ENCODE results near the gene LZTFL1. TPM values are rescaled to one million over a fixed set of nuclear protein-coding genes. Genes with fewer than 3 reads are reported as not detected.

LZTFL1 gene
- total and polyA plus RNA-seq, 2 experiments from 2014 or later: 6.3 to 13.9 TPM

GRCh38 chr3:45848392-45848791 is 6.5 kb upstream of the LZTFL1 start (continued):
- no peak for TF ChIP-seq REST (IDR thresholded peaks at IDR 0.05; ENCODE audit: unreplicated experiment)
- no peak for TF ChIP-seq ETS1 (IDR thresholded peaks at IDR 0.05)
- TF ChIP-seq JUNB (IDR thresholded peaks at IDR 0.05; ENCODE audit: unreplicated experiment): no peak
- TF ChIP-seq CTCF (conservative IDR thresholded peaks at IDR 0.05; ENCODE audit: low read depth in 2 of 2): no peak
- no peak for TF ChIP-seq CREB1 (CRISPR knock-in tag; IDR thresholded peaks at IDR 0.05; ENCODE audit: low read depth)

GRCh38 chr3:45844616-45845015 is 2.7 kb upstream of the LZTFL1 start:
- no peaks in the 10 kb centered on the region for H3K36me3 Mint-ChIP-seq (ENCODE audit: low read depth)

More at GRCh38 chr3:45844616-45845015, 2.7 kb upstream of the LZTFL1 start:
- no peaks in the 10 kb centered on the region for H3K9me3 Mint-ChIP-seq
- Histone ChIP-seq H3K27me3 (ENCODE audit: insufficient read depth) (peaks cover 54% of the 10 kb centered on the region), H2AFZ (no peak overlapping the region), H3K4me2 (no peak overlapping the region), H4K20me1 (replicated peaks; ENCODE audit: insufficient read depth) (no peaks in the 10 kb centered on the region), H3K4me3 (no peak overlapping the region), H3K36me3 (ENCODE audit: insufficient read depth) (no peaks in the 10 kb centered on the region), H3K79me2 (replicated peaks; ENCODE audit: insufficient read depth) (no peaks in the 10 kb centered on the region), H3K27ac (ENCODE audit: low read depth) (no peak overlapping the region), H3K4me1 (ENCODE audit: insufficient read depth) (no peaks in the 10 kb centered on the region), H3K9me2 (ENCODE audit: insufficient read depth) (peaks cover 10% of the 10 kb centered on the region; the same call in 1 of the 2 replicates), H3F3A (replicated peaks; ENCODE audit: low read depth) (no peaks in the 10 kb centered on the region)
- peaks cover 3% of the 10 kb centered on the region; the same call in 2 of the 3 replicates for H3K4me1 Mint-ChIP-seq
- TF ChIP-seq ZNF114 (CRISPR knock-in tag; IDR thresholded peaks at IDR 0.05) (no peak), ETS1 (IDR thresholded peaks at IDR 0.05) (no peak)
- no peak overlapping the region for H3K27ac Mint-ChIP-seq
- no peak for ATAC-seq
- no peaks in the 10 kb centered on the region for H3K27me3 Mint-ChIP-seq (ENCODE audit: insufficient read depth, low read depth, poor library complexity)
- DNase-seq (ENCODE audit: low spot score): no peak
- H3K4me3 Mint-ChIP-seq: no peak overlapping the region

Data from GM23338 (cell line).